ENCODE results near the gene SARS1.

GRCh38 chr1:109272831-109273547 lies 59.3 kb downstream of the SARS1 start:
- TF ChIP-seq POLR2AphosphoS5 (IDR thresholded peaks at IDR 0.05; ENCODE audit: borderline replicate concordance, low read depth, low read length) (no peak), EZH2 (IDR thresholded peaks at IDR 0.05) (no peak), FOXP2 (optimal IDR thresholded peaks at IDR 0.05; ENCODE audit: control extremely low read depth, extremely low read length, insufficient read depth) (no peak)
